Pulmonary artery endothelial cell (primary cell): ENCODE measurements around the gene SPOCK1. TPM values are rescaled to one million over a fixed set of nuclear protein-coding genes. Genes with fewer than 3 reads are reported as not detected.

ENCODE experiments used
- DNase-seq: peaks from one replicate; pipeline ENCODE4 v3.0.0-alpha.2; 2011; ENCODE audit warnings: low read depth, low spot score
- total RNA-seq: library from RNA; depleted of rRNA; stranded (reverse); fragments of >200 nt; gene quantifications from 2 replicates; pipeline ENCODE4 v1.2.3, GENCODE V29; 2014

Gene SPOCK1
- total RNA-seq, 1 donor from 2014 or later, result 324 TPM

DNA sequence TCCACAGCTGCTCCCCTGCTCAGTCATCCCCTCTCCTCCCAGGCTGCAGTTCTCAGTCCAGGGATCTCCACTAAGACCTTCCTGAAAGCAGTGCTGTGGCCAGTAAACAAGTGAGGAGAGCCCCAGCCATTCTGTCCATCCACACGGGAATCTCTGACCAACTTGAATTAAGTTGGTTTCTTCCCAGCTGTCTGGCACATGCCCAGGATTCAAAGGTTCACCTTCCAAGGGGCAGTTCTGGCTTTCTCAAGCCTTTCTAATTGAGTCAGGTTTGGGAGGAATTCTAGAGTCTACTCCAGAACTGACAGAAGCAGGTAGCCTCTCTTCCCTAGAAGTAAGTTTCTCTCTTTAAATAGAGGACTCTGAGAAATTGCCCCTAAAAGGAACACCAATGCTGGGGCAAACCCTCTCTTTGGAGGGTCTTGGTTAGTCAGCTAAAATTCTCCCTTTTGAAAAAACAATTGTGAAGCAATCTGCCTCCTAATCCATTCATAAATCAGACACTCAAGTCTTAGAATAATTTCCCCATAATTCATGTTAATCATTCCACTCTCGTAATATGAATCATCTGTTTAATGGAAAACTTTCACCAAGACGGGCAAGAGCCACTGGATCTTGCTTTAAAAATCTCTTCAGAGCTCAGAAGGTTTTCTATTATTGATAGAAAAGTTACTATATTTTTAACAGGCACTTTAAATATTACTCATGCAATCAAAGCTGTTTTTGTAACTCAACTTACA, 133.8 kb downstream of the SPOCK1 start:
- no peak for DNase-seq

DNA sequence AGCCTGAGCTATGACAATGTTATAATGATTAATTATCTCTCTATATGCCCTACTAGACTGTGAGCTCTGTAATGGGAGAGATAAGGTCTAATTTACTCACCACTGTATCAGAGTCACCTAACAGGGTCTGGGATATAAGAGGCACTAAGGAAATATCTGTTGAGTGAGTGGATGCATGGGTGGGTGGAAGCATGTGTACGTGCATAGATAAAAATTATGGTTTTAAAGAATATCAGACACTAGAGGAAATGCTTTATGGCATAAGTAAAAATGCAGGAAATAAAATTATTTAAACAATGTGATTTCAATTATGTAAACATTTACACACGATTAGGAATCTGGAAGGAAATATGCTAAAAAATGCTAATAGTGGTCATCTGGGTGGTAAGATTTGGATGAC, 137.8 kb downstream of the SPOCK1 start:
- peak; percentile 83 for DNase-seq

DNA sequence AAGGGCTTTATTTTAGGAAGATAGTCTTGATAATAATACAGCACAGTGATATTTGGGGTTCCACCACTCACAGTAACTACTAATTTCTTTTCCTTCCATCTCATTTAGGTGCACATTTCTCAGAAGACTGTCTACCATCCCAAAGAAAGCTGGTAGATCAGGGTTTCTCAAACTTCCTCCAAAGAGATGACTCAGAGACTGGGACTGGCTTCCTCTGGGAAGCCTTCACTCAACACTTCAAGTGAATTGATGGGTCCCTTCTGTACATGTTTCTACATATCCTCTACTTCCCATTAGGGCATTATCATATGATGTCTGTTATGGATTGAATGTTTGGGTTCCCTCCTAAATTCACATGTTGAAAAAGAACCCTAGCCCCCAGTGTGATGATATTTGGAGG, 138.5 kb downstream of the SPOCK1 start:
- no peak for DNase-seq

DNA sequence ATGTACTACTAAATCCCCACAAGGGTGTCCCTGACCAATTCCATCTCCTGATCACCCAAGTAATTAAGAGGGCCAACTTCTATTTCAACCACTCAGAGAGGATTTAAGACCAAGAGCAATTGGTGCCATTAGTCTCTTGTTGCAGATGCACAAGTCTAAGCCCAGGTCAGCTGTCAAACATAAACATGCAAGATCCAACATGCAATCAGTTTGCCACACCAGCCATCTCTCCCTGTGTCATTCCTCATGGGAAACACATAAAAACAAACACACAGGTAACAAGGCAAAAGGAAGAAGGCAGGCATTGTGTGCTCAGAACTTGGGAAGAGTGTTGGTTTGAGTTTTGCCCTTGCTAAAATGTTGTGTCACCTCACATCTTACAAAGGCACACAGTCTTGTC, 139.2 kb downstream of the SPOCK1 start:
- no peak for DNase-seq

DNA sequence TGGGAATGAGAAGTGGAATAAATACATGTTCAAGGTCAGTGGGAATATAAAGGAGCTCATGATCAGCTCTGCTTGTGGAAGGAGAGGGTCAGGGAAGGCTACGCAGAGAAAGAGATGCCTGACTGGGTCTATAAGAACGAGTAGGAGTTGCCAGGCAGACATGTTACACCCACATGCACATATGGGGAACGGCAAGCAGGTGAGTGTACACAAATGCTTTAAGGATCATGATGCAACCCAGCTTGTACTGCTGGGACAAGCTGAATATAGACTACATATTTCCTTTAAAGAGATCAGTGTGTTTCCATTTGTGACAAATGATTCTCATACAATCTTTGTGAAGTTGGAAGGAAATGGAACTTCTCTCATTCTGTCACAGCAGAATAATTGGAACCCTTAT, 141.7 kb downstream of the SPOCK1 start:
- no peak for DNase-seq

DNA sequence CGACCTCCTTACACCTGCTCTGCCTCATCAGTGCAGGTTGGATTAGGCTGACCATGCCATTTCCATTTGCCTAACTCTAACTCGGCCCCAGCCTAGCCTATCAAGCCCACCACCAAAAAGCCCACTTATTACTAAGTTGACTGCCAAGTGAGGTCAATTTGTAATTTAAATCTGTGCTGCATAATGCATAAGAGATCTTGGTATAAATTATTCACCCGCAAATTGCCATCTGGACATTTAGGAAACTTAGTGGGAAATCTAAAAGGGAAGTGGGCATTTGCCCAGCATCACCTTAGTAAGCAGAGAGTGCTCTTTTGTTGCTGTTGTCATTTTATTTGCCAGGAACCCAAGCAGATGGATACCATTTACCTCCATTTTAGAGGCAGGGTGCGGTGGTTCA, 143.0 kb downstream of the SPOCK1 start:
- no peak for DNase-seq

DNA sequence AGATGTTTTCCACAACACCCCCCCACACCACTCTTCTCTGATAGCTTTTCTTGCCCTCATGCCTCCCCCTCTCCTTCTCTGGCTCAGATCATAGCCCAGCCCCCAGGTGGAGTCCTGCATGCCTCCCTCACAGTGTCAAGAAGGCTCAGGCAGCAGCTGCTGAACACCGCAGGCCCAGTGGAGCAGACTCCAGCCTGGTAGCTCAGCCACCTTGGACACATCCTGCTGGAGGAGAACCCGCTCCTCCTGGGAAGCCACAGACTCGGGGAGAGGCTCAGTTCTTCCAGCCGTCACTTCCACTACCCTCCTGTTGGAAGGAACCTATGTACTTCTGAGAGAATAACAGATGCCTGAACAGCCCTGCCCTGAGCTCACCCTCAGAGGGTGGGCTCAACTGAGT, 143.4 kb downstream of the SPOCK1 start:
- no peak for DNase-seq

DNA sequence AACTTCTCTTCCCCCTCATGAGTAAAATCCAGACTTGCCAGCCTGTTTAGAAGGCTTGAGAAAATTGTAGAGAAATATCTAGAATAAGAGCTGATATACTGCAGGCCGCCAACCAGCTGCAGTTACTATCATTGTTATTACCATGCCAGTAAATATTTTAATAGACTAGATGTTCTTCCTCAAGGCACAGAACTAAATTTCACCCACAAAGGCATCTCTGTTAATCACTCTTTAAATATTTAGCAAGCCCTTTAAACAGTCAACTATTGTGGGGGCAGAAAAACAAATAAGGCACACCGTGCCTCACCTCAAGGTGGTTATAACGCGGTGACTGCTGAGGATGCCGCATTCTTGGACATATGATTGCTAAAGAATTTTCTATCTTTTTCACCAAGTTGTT, 147.0 kb downstream of the SPOCK1 start:
- DNase-seq, result no peak

DNA sequence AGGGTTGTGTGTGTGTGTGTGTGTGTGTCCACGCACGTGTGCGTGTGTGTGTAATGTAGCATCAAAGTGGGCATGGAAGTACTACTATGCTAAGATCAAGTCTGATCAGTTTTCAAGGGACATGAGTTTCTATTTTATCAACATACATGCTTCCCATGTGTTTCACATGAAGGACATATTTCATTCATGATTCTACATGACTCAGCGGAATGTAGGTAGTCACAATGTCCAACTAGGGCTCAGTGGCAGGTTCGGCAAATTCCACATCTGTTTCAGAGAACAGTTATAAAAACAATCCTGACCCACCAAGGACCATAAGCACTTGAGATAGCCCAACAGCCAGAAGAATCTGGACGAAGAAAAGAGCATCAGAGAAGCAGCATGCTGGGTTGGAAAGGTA, 148.3 kb downstream of the SPOCK1 start:
- no peak for DNase-seq

DNA sequence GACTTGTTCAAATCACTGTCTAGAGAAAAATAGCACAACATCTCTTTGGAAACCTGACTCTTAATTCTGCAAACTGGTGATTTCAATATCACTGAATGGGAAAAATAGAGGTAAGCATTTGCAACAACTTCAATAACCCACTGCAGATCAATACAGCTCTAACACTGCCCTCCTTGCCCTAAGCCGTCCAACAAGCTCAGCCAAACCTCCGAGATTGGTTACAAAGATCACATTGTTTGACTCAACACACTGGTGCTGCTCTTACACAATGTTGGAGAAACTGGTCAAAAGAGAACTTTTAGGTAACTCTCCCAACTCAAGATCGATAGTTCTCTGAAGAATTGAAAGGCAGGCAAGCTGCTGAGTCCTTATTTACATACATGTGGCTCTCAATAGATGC, 150.4 kb downstream of the SPOCK1 start:
- DNase-seq, result no peak

DNA sequence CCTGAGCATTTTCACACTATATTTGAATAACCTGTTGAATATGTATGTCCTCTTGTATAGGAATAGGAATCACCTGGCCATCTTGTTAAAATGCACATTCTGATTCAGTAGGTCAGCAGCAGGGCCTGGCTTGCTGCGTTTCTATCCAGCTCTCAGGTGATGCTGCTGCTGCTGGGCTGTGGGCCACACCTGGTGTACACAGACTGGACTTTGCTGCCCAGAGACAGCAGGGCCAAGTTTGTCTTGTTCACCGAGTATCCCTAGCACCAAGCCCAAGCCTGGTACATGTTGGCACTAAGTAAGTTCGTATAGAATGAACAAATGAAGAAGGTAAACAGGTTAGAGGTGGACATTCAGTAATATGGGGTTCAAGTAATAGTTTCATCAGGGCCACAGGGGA, 151.3 kb downstream of the SPOCK1 start:
- DNase-seq, result no peak

DNA sequence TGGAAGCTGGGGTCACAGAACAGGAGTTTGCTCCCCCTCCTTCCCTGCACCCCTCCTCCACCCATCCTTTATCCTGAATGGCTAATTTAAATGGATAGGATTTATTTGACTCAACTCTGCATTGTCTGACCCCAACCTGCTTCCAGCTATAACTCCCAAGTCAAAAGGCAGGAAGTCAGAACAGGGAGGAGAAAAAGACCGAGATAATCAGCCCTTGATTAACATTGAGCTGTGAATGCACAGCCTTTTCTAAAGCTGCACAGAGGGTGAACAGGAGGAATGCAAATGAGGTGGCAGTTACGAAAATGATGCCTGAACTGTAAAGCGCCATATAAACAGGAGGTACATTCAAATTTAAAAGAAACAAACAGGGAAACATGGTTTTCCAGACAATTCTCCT, 152.8 kb downstream of the SPOCK1 start:
- DNase-seq, result no peak

DNA sequence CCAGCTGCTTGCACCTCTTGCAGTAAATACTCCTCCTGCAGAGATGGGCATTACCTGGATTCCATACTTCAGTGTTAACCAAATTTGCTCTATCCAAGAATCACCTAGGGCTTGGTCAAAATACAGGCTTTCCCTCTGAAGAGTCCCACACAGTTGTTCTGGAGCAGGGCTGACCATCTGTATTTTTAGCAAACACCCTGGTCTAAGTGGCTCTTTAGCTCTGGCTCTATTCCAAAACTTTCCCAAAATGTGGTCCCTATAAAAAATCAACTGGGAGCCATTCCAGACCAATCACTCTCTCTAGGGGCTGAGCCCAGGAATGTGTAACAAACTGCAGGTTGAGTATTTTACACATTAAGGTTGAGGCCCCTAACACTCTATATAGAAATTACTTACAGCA, 153.7 kb downstream of the SPOCK1 start:
- DNase-seq, result no peak

DNA sequence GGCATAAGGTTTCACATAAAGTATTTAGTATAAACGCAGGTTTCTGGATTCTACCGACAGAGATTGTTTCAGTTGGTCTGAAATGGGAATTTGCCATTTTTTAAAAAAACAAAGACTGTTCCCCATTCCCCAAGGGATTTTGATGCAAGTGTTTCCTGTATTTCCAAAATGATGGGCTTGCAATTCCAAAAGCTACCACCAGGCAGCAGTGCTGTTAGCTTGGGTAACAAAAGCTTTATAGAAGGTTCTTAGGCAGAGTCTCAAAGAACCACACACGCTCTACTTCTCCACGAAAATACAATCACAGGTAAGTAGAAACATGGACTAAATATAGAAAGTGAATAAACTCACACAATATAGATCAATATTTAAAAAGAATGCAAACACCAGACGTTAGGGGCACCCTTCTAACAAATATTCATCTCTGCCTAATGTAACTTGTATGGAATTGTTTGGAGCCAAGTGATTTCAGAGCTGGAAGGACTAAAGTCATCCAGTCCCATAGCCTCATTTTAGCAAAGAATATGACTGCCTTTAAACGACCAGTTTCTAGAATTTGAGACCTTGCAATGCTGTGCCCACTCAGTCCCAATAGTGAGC, 154.3 kb downstream of the SPOCK1 start:
- no peak for DNase-seq

DNA sequence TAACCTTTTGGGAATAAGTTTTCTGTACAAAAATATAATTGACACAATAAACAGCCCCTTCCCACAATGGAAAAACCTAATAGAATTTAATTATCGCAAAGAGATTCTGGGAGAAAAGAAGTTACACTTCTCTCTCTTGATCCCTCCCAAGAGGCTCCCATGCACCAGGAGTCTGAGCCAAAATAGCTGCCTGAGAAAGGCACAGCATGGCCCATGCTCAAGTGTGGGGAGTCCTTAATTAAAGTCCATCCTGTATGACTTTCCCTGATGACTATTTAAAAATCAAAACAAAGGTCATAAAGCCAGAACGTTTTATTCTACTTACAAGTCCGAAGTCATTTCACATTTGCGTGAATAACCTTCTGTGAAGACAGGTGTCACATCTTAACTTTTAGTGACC, 155.1 kb downstream of the SPOCK1 start:
- DNase-seq, result no peak

DNA sequence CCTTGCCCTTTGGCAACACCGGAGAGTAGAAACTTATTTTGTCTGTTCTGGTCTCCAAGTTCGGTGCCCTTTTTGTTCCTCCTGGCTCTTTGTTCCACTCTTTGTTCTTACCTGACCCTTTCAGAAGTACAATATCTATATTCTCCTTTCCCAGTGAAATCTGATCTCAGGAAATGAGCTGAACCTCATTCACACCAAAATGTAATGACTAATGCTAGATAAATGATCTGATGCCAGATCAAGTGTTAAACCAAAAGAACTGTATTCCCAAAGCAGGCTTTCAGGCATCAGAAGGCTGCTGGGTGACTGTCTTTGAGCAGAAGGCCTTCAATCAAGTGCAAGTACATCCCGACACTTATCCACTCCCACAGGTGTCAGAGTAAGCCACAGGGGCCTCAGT, 156.4 kb downstream of the SPOCK1 start:
- DNase-seq, result no peak

DNA sequence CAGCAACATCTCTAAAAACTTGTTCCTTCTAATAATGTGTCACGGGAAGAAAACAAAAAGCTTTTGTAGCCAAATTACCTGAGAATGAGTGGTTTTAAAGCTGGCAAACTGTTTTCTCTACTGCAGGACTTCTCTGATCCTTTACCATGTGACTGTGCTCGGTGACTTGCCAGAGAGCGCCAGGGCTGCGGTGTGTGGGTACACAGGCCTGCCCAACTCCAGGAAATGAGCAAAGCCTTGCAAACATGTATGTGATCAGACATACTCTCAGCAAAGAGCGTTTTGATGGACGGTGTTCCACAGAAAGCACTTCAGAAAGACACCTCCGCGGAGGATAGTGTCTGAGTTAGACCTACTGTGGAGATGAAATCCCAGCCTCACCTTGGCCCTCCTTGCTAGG, 157.3 kb downstream of the SPOCK1 start:
- no peak for DNase-seq

DNA sequence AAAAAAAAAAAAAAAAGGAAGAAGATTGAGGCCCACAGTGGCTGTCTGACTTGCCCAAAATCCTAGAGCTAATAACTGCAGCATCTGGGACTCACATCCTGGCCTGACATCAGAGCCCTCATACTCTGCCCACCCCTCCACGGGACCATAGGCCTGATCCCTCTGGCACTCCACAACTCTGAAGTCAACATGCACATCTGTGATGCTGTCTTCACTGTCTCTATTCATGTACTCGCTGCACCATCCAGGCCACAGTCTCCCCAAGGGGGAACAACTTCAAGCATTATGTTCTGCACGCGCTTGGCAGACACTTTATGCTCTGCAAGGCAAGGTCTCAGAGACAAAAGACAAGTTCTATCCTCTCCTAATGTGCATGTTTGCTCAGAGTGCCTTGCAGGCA, 158.2 kb downstream of the SPOCK1 start:
- no peak for DNase-seq

DNA sequence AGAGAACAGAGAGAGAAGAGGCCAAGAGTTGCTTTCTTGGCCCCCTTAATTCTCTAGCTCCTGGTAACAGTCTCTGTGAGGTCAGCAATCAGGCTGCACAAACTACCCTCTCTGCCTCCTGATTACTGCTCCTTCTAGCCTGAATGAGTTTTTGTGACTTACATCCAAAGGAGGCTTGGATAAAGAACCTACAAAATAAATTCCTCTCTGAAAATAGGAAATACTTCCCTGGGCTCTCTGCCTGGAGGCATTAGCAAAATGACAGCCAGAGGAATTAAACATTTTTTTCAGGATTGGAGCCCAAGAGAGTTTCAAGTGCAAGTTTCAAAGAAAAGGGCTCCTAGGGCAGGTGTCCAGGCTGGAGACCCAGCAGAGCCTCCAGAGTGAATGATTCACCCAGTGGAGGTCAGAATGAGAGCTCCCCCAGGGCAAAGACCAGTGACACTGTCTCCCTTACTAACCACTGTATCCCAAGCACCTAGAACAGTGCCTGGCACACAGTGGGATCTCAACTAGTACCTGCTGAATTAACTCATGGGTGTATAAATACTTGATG, 162.5 kb downstream of the SPOCK1 start:
- no peak for DNase-seq

DNA sequence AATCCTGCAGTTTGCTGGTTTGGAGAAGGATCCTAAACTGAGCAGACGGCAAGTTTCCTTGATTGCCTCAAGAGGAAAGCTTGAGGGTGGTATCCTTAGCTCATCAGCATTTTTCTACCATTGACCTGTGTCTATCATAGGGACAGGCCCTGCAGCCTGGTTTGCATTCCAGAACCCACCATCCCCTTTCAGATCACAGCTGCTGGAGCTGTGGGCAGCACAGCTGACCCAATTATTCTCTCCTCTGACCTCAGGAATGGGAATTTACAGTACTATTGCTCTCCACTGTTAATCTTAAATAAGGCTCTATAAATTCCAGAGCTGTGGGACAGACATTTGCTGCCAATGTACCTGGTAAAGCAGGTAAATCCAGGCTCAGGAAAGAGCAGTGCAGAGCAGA, 163.0 kb downstream of the SPOCK1 start:
- no peak for DNase-seq

DNA sequence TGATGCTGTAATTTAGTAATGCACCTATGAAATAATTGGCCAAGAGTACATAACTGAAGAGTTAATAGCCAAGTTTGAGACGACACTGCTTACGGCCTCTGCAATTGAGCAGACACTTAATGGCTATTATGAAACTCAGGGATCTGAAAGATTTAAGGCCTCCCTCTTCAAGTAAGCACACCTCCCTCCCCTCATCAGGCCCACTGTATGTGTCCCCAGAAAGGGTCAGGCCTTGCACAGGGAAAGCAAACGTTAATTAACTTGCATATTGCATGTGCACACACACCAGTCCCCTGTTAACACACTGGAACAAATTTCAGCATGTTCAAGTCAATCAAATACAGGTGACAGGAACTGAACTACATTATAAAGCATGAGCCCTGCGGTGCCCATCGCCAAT, 163.6 kb downstream of the SPOCK1 start:
- DNase-seq, result no peak

DNA sequence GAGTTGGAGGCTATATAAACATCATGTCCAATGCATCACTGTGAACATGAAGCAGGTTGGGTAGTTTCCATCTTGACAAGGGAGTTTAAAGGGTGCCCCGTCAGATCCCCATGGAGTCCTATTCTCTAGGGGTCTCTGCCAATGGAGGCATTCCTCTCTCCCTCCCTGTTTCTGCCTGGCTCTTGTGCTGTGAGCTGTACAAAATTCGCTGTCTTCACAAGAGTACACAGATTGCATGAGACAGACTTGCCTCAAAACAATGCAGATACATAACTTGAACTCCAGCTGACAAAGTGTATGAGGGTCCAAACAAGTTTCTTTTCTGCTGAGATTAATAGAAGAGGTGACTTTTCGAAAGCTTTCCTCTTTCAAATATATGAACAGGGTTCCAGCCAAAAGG, 165.2 kb downstream of the SPOCK1 start:
- DNase-seq, result no peak

DNA sequence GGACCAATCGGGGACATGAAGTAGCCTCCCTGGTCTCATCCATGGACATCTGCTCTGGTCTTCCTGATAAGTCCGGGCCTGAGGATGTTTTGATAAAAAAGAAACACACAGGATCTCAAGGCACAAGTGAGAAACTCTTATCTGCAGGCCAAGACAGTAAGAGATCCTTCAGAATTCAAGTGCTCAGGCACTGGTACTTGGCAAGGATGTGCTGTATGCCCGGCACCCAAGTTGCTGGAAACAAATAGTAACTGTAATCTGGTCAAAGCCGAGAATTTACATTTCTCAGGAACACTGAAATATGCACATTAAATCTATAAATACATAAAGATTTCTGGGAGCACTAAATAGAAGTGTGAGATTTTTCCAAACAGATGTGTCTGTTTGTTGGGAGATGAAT, 165.7 kb downstream of the SPOCK1 start:
- DNase-seq, result no peak
